Body of pancreas (tissue), 4 donors: ENCODE measurements around the gene PHLDB3. TPM values are rescaled to one million over a fixed set of nuclear protein-coding genes. Genes with fewer than 3 reads are reported as not detected.

Experiments
- ATAC-seq: fragments of 150-250 bp; one replicate; pipeline ENCODE4 v1.9.1; 2016
- DNase-seq, 4 donors: peaks; one replicate each; pipeline ENCODE4 v3.0.0-alpha.2; 2019
- H3K27ac ChIP-seq, 4 donors: fragments of 200-600 bp; sonication (generic); 1 replicate in 3 of 4; 2 replicates in 1 of 4; pipeline versions ENCODE4 v1.5.1 to v1.6.1; 2016 to 2019; ENCODE audit warnings: mild to moderate bottlenecking in 1 of 4, mixed read lengths in 1 of 4, moderate library complexity in 1 of 4
- H3K27me3 ChIP-seq, 2 donors: fragments of 200-600 bp; sonication (generic); one replicate each; pipeline ENCODE4 v1.6.0; 2016; ENCODE audit warnings: mild to moderate bottlenecking in 1 of 2
- H3K36me3 ChIP-seq, 2 donors: fragments of 200-600 bp; sonication (generic); replicated peaks in 1 of 2; 2 replicates each; pipeline ENCODE4 v1.5.1; 2016; ENCODE audit warnings: low read depth in 2 of 2; ENCODE audit not compliant: insufficient read depth in 1 of 2
- H3K4me1 ChIP-seq: fragments of 200-600 bp; sonication (generic); one replicate; pipeline ENCODE4 v1.6.0; 2016
- H3K4me3 ChIP-seq, 2 donors: fragments of 200-600 bp; sonication (generic); 1 replicate in 1 of 2; 2 replicates in 1 of 2; pipeline ENCODE4 v1.5.1; 2016 to 2019
- H3K9me3 ChIP-seq, 3 donors: fragments of 200-600 bp; sonication (generic); 1 replicate in 2 of 3; 2 replicates in 1 of 3; pipeline ENCODE4 v1.5.1; 2016
- POLR2A ChIP-seq, 3 donors: fragments of 450-650 bp; IDR thresholded peaks; one replicate each; pipeline ENCODE4 v1.6.1; 2016; ENCODE audit warnings: antibody characterized with exemption in 3 of 3, mild to moderate bottlenecking in 2 of 3
- WGBS, 2 donors: methylation state at CpG; one replicate each; pipeline ENCODE4 v1.1.5; 2017; 5-methylcytosine and 5-hydroxymethylcytosine counted together
- intact Hi-C: fragments of 100-400 bp; cut with DNase I; formaldehyde crosslinking; loops from one replicate; pipeline ENCODE4 v1.15.1; 2023
- total RNA-seq, 2 donors: library from RNA; depleted of rRNA; stranded (reverse); fragments of >200 nt; gene quantifications; one replicate each; pipeline ENCODE4 v1.1.0, GENCODE V29; 2016
- TF ChIP-seq, protein P1 (sequence below), 7 experiments: fragments of 450-650 bp in 4 of 7; fragments of 200-600 bp in 3 of 7; sonication (generic) in 3 of 7; IDR thresholded peaks; one replicate each; pipeline ENCODE4 v1.5.1; 2016 to 2019; ENCODE audit warnings: antibody characterized with exemption in 7 of 7

The PHLDB3 gene
- total RNA-seq, 2 donors from 2014 or later = 14.5 to 16.9 TPM

- ATAC-seq = no peak
- Histone ChIP-seq H3K27me3 (no peaks in the 10 kb centered on the region), H3K9me3 (no peaks in the 10 kb centered on the region), H3K4me1 (peaks cover 14% of the 10 kb centered on the region), H3K4me3 (no peak overlapping the region), H3K27ac (no peak overlapping the region), H3K36me3 (peaks cover 0 to 2% of the 10 kb centered on the region in 2 donors)
- intact Hi-C loops = no loop called here
- WGBS, 2 donors = 96 to 100% methylated on average over 2 of the region's 2 CpGs
- no peak for TF ChIP-seq POLR2A (IDR thresholded peaks at IDR 0.05)
- TF ChIP-seq, protein P1, sequence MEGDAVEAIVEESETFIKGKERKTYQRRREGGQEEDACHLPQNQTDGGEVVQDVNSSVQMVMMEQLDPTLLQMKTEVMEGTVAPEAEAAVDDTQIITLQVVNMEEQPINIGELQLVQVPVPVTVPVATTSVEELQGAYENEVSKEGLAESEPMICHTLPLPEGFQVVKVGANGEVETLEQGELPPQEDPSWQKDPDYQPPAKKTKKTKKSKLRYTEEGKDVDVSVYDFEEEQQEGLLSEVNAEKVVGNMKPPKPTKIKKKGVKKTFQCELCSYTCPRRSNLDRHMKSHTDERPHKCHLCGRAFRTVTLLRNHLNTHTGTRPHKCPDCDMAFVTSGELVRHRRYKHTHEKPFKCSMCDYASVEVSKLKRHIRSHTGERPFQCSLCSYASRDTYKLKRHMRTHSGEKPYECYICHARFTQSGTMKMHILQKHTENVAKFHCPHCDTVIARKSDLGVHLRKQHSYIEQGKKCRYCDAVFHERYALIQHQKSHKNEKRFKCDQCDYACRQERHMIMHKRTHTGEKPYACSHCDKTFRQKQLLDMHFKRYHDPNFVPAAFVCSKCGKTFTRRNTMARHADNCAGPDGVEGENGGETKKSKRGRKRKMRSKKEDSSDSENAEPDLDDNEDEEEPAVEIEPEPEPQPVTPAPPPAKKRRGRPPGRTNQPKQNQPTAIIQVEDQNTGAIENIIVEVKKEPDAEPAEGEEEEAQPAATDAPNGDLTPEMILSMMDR (IDR thresholded peaks at IDR 0.05) = no peak
- no peak for DNase-seq
These were observed 3.3 kb upstream of the PHLDB3 start for GRCh38 chr19:43507880-43508279.

- H3K4me1 ChIP-seq = peaks cover 18% of the 10 kb centered on the region
- H3K9me3 ChIP-seq = no peaks in the 10 kb centered on the region
- intact Hi-C loops = no loop called here
- H3K27ac ChIP-seq = no peak overlapping the region
- WGBS, 2 donors = 88 to 90% methylated on average over 5 of the region's 5 CpGs
- TF ChIP-seq, protein P1 (IDR thresholded peaks at IDR 0.05) = no peak
- no peak for TF ChIP-seq POLR2A (IDR thresholded peaks at IDR 0.05)
- no peak overlapping the region for H3K4me3 ChIP-seq
- DNase-seq (no peak), ATAC-seq (no peak)
- H3K27me3 ChIP-seq = no peaks in the 10 kb centered on the region
- H3K36me3 ChIP-seq = peaks cover 0 to 2% of the 10 kb centered on the region in 2 donors
These were observed 2.1 kb upstream of the PHLDB3 start for GRCh38 chr19:43506629-43507028.

DNA sequence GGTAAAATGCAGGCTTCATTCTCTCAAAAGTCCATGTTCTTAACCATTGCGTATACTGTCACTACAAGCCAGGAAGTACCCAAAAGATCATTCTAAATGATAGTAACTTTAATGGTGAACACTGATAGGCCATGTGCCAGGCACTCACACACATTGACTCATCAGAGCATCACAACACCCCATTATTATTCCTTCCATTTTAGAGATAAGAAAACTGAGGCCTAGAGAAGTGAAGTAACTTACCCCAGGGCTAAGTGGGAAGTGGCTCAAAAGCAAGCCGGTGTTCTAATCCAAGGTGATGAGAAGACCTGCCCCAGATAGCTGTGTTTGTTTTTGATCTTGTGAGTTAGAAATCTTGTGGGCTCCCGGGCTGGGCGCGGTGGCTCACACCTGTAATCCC lies 1.4 kb upstream of the PHLDB3 start:
- no peaks in the 10 kb centered on the region for H3K9me3 ChIP-seq
- DNase-seq = no peak
- TF ChIP-seq, protein P1 (IDR thresholded peaks at IDR 0.05) = no peak
- no peak for TF ChIP-seq POLR2A (IDR thresholded peaks at IDR 0.05)
- no peaks in the 10 kb centered on the region for H3K27me3 ChIP-seq
- H3K4me1 ChIP-seq = peaks cover 18% of the 10 kb centered on the region
- H3K27ac ChIP-seq = no peak overlapping the region
- no peak overlapping the region for H3K4me3 ChIP-seq
- H3K36me3 ChIP-seq = peaks cover 0 to 2% of the 10 kb centered on the region in 2 donors
- 91 to 95% methylated on average over 5 of the region's 5 CpGs for WGBS, 2 donors
- intact Hi-C loops = no loop called here
- ATAC-seq = no peak

DNA sequence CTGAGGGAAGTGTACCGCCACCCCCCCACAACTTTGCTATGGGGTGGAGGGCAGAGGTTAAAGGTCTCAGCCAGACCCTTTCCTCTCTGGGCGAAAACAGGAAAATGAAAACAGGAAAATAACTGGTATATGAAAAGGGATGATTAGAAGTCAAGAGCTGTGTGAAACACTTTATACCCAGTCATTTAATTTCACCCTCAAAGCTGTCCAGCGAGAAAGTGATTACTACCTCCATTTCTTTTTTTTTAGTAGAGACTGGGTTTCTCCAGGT lies 575 bp upstream of the PHLDB3 start:
- Histone ChIP-seq H3K4me3 (no peak overlapping the region), H3K36me3 (peaks cover 0 to 2% of the 10 kb centered on the region in 2 donors), H3K27ac (peak overlapping the region in 2 of 4 donors; percentile 59 to 89), H3K4me1 (peaks cover 18% of the 10 kb centered on the region), H3K9me3 (no peaks in the 10 kb centered on the region), H3K27me3 (no peaks in the 10 kb centered on the region)
- TF ChIP-seq, protein P1 (IDR thresholded peaks at IDR 0.05) = no peak
- no peak for TF ChIP-seq POLR2A (IDR thresholded peaks at IDR 0.05)
- intact Hi-C loops = no loop called here
- ATAC-seq = no peak
- no peak for DNase-seq
- 79 to 90% methylated on average over 3 of the region's 3 CpGs for WGBS, 2 donors
